Body of pancreas (tissue), 4 donors: ENCODE data around the gene C17orf67. TPM values are rescaled to one million over a fixed set of nuclear protein-coding genes. Genes with fewer than 3 reads are reported as not detected.

Experiments
- ATAC-seq: fragments of 150-250 bp; one replicate; pipeline ENCODE4 v1.9.1; 2016
- DNase-seq, 4 donors: peaks; one replicate each; pipeline ENCODE4 v3.0.0-alpha.2; 2019
- H3K27ac ChIP-seq, 4 donors: fragments of 200-600 bp; sonication (generic); 1 replicate in 3 of 4; 2 replicates in 1 of 4; pipeline versions ENCODE4 v1.5.1 to v1.6.1; 2016 to 2019; ENCODE audit warnings: mild to moderate bottlenecking in 1 of 4, mixed read lengths in 1 of 4, moderate library complexity in 1 of 4
- H3K27me3 ChIP-seq, 2 donors: fragments of 200-600 bp; sonication (generic); one replicate each; pipeline ENCODE4 v1.6.0; 2016; ENCODE audit warnings: mild to moderate bottlenecking in 1 of 2
- H3K36me3 ChIP-seq, 2 donors: fragments of 200-600 bp; sonication (generic); replicated peaks in 1 of 2; 2 replicates each; pipeline ENCODE4 v1.5.1; 2016; ENCODE audit warnings: low read depth in 2 of 2; ENCODE audit not compliant: insufficient read depth in 1 of 2
- H3K4me1 ChIP-seq: fragments of 200-600 bp; sonication (generic); one replicate; pipeline ENCODE4 v1.6.0; 2016
- H3K4me3 ChIP-seq, 2 donors: fragments of 200-600 bp; sonication (generic); 1 replicate in 1 of 2; 2 replicates in 1 of 2; pipeline ENCODE4 v1.5.1; 2016 to 2019
- H3K9me3 ChIP-seq, 3 donors: fragments of 200-600 bp; sonication (generic); 1 replicate in 2 of 3; 2 replicates in 1 of 3; pipeline ENCODE4 v1.5.1; 2016
- POLR2A ChIP-seq, 3 donors: fragments of 450-650 bp; IDR thresholded peaks; one replicate each; pipeline ENCODE4 v1.6.1; 2016; ENCODE audit warnings: antibody characterized with exemption in 3 of 3, mild to moderate bottlenecking in 2 of 3
- WGBS, 2 donors: methylation state at CpG; one replicate each; pipeline ENCODE4 v1.1.5; 2017; 5-methylcytosine and 5-hydroxymethylcytosine counted together
- intact Hi-C: fragments of 100-400 bp; cut with DNase I; formaldehyde crosslinking; loops from one replicate; pipeline ENCODE4 v1.15.1; 2023
- total RNA-seq, 2 donors: library from RNA; depleted of rRNA; stranded (reverse); fragments of >200 nt; gene quantifications; one replicate each; pipeline ENCODE4 v1.1.0, GENCODE V29; 2016
- TF ChIP-seq, protein P1 (sequence below), 7 experiments: fragments of 450-650 bp in 4 of 7; fragments of 200-600 bp in 3 of 7; sonication (generic) in 3 of 7; IDR thresholded peaks; one replicate each; pipeline ENCODE4 v1.5.1; 2016 to 2019; ENCODE audit warnings: antibody characterized with exemption in 7 of 7

C17orf67 gene
- total RNA-seq, 2 donors from 2014 or later = 0.78 to 2.3 TPM

DNA sequence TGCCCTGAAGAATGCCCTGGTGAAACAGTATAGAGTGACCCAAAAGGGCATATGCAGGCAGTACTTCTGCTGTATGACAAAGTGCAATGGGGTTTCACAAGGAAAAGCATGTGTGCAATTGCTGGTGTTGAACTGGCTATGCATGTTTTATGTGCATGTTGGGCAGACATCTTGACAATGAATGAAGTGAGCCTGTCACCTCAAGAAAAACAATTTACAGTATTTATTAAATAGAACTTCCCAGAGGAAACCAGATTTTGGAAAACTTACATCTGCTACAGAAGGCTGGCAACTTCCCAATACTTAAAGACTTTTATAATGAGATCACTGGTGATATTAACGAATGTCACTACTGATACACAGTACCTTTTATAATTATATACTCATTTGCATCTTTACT lies 30.6 kb downstream of the C17orf67 start:
- ATAC-seq = no peak
- Histone ChIP-seq H3K27me3 (no peaks in the 10 kb centered on the region), H3K27ac (no peak overlapping the region), H3K36me3 (no peaks in the 10 kb centered on the region), H3K4me1 (no peaks in the 10 kb centered on the region), H3K4me3 (no peak overlapping the region), H3K9me3 (no peaks in the 10 kb centered on the region)
- TF ChIP-seq, protein P1, sequence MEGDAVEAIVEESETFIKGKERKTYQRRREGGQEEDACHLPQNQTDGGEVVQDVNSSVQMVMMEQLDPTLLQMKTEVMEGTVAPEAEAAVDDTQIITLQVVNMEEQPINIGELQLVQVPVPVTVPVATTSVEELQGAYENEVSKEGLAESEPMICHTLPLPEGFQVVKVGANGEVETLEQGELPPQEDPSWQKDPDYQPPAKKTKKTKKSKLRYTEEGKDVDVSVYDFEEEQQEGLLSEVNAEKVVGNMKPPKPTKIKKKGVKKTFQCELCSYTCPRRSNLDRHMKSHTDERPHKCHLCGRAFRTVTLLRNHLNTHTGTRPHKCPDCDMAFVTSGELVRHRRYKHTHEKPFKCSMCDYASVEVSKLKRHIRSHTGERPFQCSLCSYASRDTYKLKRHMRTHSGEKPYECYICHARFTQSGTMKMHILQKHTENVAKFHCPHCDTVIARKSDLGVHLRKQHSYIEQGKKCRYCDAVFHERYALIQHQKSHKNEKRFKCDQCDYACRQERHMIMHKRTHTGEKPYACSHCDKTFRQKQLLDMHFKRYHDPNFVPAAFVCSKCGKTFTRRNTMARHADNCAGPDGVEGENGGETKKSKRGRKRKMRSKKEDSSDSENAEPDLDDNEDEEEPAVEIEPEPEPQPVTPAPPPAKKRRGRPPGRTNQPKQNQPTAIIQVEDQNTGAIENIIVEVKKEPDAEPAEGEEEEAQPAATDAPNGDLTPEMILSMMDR (IDR thresholded peaks at IDR 0.05) = no peak
- TF ChIP-seq POLR2A (IDR thresholded peaks at IDR 0.05) = no peak
- intact Hi-C loops = no loop called here
- no peak for DNase-seq
- 73 to 79% methylated on average over 1 of the region's 1 CpG for WGBS, 2 donors

- no peaks in the 10 kb centered on the region for H3K9me3 ChIP-seq
- no peak overlapping the region for H3K27ac ChIP-seq
- H3K27me3 ChIP-seq = no peaks in the 10 kb centered on the region
- intact Hi-C loops = no loop called here
- TF ChIP-seq POLR2A (IDR thresholded peaks at IDR 0.05) = no peak
- TF ChIP-seq, protein P1 (IDR thresholded peaks at IDR 0.05) = no peak
- no peak overlapping the region for H3K4me3 ChIP-seq
- H3K4me1 ChIP-seq = no peaks in the 10 kb centered on the region
- ATAC-seq (no peak), DNase-seq (no peak)
- WGBS, 2 donors = 81 to 91% methylated on average over 4 of the region's 4 CpGs
- no peaks in the 10 kb centered on the region for H3K36me3 ChIP-seq
These were observed 32.1 kb downstream of the C17orf67 start for GRCh38 chr17:56801459-56802178.

- TF ChIP-seq, protein P1 (IDR thresholded peaks at IDR 0.05) = no peak
- no peak for TF ChIP-seq POLR2A (IDR thresholded peaks at IDR 0.05)
- WGBS, 2 donors = 45 to 53% methylated on average over 4 of the region's 4 CpGs
These were observed 34.8 kb downstream of the C17orf67 start for GRCh38 chr17:56798916-56799315.

DNA sequence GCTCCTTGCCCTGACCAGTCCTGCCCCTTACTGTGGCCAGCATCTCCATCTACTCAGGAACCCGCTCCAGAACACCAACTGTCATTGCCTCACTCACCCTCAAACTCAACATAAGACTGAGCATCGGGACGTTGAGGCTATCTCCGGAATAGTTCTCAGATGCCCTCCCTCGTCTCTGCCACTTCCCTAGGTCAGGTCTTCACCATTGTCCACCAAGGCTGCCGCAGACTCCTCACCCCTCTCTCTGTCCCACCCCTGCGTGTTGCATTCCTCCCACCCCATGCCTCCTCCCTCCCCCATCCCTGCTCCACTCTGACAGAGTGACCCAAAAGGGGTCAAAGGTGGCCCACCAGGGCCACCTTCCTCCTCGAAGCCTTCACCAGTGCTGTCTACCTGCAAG lies 37.2 kb downstream of the C17orf67 start:
- DNase-seq (no peak), ATAC-seq (no peak)
- Histone ChIP-seq H3K4me1 (no peaks in the 10 kb centered on the region), H3K36me3 (no peaks in the 10 kb centered on the region), H3K9me3 (no peaks in the 10 kb centered on the region), H3K4me3 (no peak overlapping the region), H3K27me3 (no peaks in the 10 kb centered on the region), H3K27ac (no peak overlapping the region)
- intact Hi-C loops = no loop called here
- no peak for TF ChIP-seq POLR2A (IDR thresholded peaks at IDR 0.05)
- TF ChIP-seq, protein P1 (IDR thresholded peaks at IDR 0.05) = no peak
- WGBS, 2 donors = 85 to 94% methylated on average over 8 of the region's 8 CpGs

More at GRCh38 chr17:56798916-56799315, 34.8 kb downstream of the C17orf67 start:
- Histone ChIP-seq H3K4me3 (no peak overlapping the region), H3K27ac (no peak overlapping the region), H3K4me1 (no peaks in the 10 kb centered on the region), H3K9me3 (no peaks in the 10 kb centered on the region), H3K36me3 (no peaks in the 10 kb centered on the region), H3K27me3 (no peaks in the 10 kb centered on the region)
- no peak for ATAC-seq
- DNase-seq = no peak
- intact Hi-C loops = no loop called here
